NOMO-1 (cell line): ENCODE measurements around the gene GREB1.

Experiments
- DNase-seq, 2 experiments: peaks; one replicate each; lab custom pipeline; 2025; ENCODE audit not compliant: unreplicated experiment in 2 of 2; lab: John Stamatoyannopoulos, UW

The GREB1 gene

GRCh38 chr2:11677136-11678055, 143.6 kb downstream of the GREB1 start:
- DNase-seq, result no peak

GRCh38 chr2:11678306-11678960, 144.6 kb downstream of the GREB1 start:
- DNase-seq, result no peak

- DNase-seq, result no peak
Observed at GRCh38 chr2:11679016-11679415, 145.2 kb downstream of the GREB1 start.

- no peak for DNase-seq
Observed at GRCh38 chr2:11679486-11680181, 145.8 kb downstream of the GREB1 start.

- no peak for DNase-seq
Observed at GRCh38 chr2:11680182-11680900, 146.5 kb downstream of the GREB1 start.

- DNase-seq, result no peak
Observed at GRCh38 chr2:11680901-11681721, 147.3 kb downstream of the GREB1 start.

GRCh38 chr2:11681722-11682589, 148.1 kb downstream of the GREB1 start:
- peak; percentile 30 to 36 for DNase-seq

GRCh38 chr2:11682590-11682915, 148.7 kb downstream of the GREB1 start:
- no peak for DNase-seq

- no peak for DNase-seq
Observed at GRCh38 chr2:11683476-11683875, 149.6 kb downstream of the GREB1 start.

GRCh38 chr2:11683966-11684365, 150.1 kb downstream of the GREB1 start:
- no peak for DNase-seq

GRCh38 chr2:11684894-11685460, 151.1 kb downstream of the GREB1 start:
- DNase-seq, result no peak

- DNase-seq, result no peak
Observed at GRCh38 chr2:11685906-11686470, 152.1 kb downstream of the GREB1 start.

- no peak for DNase-seq
Observed at GRCh38 chr2:11687736-11688135, 153.9 kb downstream of the GREB1 start.

GRCh38 chr2:11688222-11689069, 154.6 kb downstream of the GREB1 start:
- peak; percentile 92 to 95 for DNase-seq

- peak; percentile 69 to 72 for DNase-seq
Observed at GRCh38 chr2:11691076-11691660, 157.3 kb downstream of the GREB1 start.
